ENCODE measurements around the gene MMP11. TPM values are rescaled to one million over a fixed set of nuclear protein-coding genes. Genes with fewer than 3 reads are reported as not detected.

The MMP11 gene
- total and polyA plus RNA-seq, 12 donors, result 0.44 to 7.4 (median 4.3) TPM

DNA sequence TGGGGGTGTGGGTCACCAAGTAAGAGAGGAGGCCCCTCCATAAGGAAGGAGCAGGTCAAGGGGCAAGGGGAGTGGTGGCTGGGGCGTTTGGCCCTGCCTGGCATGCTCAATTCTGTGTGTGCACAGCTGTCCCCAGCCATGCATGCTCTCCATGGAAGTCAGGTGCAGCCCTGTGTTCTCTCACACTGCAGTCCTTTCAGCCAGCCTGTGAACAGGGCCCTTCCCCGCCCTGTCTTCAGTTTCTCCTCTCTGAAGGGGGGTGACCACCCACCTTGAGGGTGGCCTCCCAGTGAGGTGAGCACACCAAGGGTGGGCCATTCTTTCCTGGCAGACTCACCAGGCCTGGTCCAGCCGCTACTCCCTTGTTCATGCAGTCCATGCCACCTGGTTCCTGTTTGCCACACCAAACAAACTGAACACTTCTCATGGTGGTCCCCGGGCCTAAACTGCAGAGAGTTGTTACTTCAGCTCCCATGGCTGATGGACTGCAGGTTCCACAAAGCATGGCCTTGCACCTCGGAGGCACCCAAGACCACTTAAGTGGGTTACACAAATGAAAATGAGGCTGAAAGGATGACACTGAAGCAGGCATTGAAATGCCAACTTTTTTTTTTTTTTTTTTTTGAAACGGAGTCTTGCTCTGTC lies 3.2 kb upstream of the MMP11 start:
- DNase-seq, result no peak
- Histone ChIP-seq H3K9me3 (replicated peaks in 1 of 3) (no peaks in the 10 kb centered on the region), H3K27ac (no peak overlapping the region), H3K4me1 (replicated peaks in 1 of 2) (peaks cover 0 to 24% of the 10 kb centered on the region in 2 donors), H3K4me3 (no peak overlapping the region), H3K27me3 (no peaks in the 10 kb centered on the region), H3K36me3 (replicated peaks in 1 of 2) (no peaks in the 10 kb centered on the region)
- no peak for TF ChIP-seq POLR2A (IDR thresholded peaks at IDR 0.05)
- TF ChIP-seq, protein P1, sequence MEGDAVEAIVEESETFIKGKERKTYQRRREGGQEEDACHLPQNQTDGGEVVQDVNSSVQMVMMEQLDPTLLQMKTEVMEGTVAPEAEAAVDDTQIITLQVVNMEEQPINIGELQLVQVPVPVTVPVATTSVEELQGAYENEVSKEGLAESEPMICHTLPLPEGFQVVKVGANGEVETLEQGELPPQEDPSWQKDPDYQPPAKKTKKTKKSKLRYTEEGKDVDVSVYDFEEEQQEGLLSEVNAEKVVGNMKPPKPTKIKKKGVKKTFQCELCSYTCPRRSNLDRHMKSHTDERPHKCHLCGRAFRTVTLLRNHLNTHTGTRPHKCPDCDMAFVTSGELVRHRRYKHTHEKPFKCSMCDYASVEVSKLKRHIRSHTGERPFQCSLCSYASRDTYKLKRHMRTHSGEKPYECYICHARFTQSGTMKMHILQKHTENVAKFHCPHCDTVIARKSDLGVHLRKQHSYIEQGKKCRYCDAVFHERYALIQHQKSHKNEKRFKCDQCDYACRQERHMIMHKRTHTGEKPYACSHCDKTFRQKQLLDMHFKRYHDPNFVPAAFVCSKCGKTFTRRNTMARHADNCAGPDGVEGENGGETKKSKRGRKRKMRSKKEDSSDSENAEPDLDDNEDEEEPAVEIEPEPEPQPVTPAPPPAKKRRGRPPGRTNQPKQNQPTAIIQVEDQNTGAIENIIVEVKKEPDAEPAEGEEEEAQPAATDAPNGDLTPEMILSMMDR (IDR thresholded peaks at IDR 0.05), result no peak
- intact Hi-C loops (cut with DNase I), result loop anchor here (5.0 to 10.0 kb wide), 2 partner anchors 78 to 145 kb away; no protein-coding TSS in a partner anchor
- WGBS, 4 donors, result 68 to 85% (median 81%) methylated on average over 6 of the region's 6 CpGs

DNA sequence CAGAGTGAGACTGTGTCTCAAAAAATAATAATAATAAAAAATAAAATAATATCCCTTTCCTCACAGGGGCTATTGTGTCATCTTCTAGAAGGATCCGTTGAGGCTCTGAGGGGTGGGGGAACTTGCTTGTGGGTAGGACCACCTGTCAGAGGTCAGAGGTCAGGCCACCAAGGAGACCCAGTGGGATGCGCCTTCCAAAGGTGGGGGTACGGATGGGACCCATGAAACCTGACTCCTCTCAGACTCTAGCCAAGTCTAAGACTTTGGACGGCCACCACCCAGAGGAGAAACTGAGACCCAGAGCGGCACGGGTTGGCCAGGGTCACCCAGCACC lies 367 bp upstream of the MMP11 start:
- TF ChIP-seq, protein P1 (IDR thresholded peaks at IDR 0.05), result no peak
- TF ChIP-seq POLR2A (IDR thresholded peaks at IDR 0.05), result no peak
- no peaks in the 10 kb centered on the region for H3K27me3 ChIP-seq
- intact Hi-C loops (cut with DNase I), result no loop called here
- H3K4me3 ChIP-seq, result peak overlapping the region in 2 of 4 donors; percentile 28 to 67
- 17 to 32% (median 23%) methylated on average over 3 to 6 of the region's 6 CpGs for WGBS, 4 donors
- no peak for DNase-seq
- H3K27ac ChIP-seq, result no peak overlapping the region
- no peaks in the 10 kb centered on the region for H3K36me3 ChIP-seq (replicated peaks in 1 of 2)
- no peaks in the 10 kb centered on the region for H3K9me3 ChIP-seq (replicated peaks in 1 of 3)
- peaks cover 0 to 15% of the 10 kb centered on the region in 2 donors for H3K4me1 ChIP-seq (replicated peaks in 1 of 2)

DNA sequence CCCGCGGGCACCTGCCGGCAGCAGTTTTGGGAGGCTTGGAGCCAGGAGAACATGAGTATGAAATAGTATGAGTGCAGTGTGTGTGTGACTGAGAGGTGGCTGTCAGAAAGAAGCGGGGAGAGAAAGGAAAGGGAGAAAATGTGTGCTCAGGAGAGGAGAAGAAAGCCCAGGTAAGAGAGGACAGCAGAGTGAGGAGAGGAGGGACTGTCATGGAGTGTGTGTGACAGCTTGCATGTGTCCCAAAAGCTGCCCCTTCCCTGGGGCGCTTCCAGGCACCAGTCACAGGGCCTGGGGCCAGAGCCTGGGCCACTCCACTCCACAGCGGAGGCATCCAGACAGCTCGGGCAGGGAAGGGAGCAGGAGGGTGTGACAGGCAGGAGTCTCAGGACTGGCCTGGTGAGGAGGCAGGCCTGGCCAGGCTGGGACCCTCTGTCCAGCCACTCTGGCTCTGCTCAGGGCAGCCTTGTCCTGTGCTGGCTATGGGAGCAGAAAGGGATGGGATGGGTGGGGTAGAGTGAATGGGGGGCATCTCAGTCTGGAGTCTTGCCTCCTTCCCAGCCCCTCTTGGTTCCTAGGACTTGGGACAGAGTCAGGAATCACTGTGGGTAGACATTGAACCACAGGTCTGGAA lies 949 bp downstream of the MMP11 start:
- H3K4me1 ChIP-seq (replicated peaks in 1 of 2), result peaks cover 0 to 10% of the 10 kb centered on the region in 2 donors
- no peaks in the 10 kb centered on the region for H3K9me3 ChIP-seq (replicated peaks in 1 of 3)
- TF ChIP-seq POLR2A (IDR thresholded peaks at IDR 0.05), result no peak
- TF ChIP-seq, protein P1 (IDR thresholded peaks at IDR 0.05), result no peak
- DNase-seq, result no peak
- WGBS, 4 donors, result 72 to 83% (median 75%) methylated on average over 5 to 7 of the region's 7 CpGs
- intact Hi-C loops (cut with DNase I), result no loop called here
- no peaks in the 10 kb centered on the region for H3K27me3 ChIP-seq
- no peak overlapping the region for H3K27ac ChIP-seq
- H3K36me3 ChIP-seq (replicated peaks in 1 of 2), result no peaks in the 10 kb centered on the region
- H3K4me3 ChIP-seq, result peak overlapping the region in 1 of 4 donors; percentile 67

DNA sequence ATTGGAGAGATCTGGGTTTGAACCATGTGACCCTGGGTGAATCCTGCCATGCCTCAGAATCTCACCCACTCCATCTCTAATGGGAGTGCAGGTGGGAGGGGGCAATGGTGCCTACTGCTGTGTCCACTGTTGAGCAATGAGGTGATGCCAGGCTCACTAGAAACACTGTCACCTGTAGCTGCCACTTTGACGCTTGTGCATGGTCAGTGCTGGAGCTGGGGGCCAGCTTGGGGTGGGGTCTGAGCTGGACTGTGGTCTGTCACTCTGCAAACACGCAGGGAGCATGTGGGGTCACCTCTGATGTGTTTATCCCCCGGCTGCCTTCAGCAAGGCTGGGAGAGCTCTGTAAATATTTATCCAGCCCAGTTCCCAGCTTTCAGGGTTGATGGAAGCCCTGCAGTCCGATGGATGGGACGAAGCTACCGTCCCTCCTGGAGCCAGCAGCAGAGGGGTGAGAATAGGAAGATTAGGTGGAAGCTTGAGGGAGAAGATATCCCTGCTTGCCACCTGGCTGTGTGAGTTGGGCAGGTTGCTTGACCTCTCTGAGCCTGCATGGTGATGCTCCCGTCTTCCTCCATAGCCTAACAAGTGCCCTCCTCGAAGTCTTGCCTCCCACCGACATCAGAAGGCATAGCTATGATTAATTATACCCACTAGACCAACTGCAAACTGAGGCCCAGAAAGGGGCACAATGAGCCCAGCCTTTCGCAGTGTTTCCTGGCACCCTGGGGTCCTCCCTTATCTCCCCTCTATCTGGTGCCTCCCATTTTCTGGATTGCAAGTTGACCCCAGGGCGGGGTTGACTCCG lies 1.7 kb downstream of the MMP11 start:
- H3K27ac ChIP-seq, result no peak overlapping the region

More for the DNA sequence above, 1.7 kb downstream of the MMP11 start:
- WGBS, 4 donors, result 64 to 89% (median 77%) methylated on average over 5 to 12 of the region's 12 CpGs
- Histone ChIP-seq H3K27me3 (no peaks in the 10 kb centered on the region), H3K9me3 (replicated peaks in 1 of 3) (no peaks in the 10 kb centered on the region), H3K36me3 (replicated peaks in 1 of 2) (no peaks in the 10 kb centered on the region), H3K4me1 (replicated peaks in 1 of 2) (peaks cover 0 to 6% of the 10 kb centered on the region in 2 donors), H3K4me3 (no peak overlapping the region)
- intact Hi-C loops (cut with DNase I), result no loop called here
- TF ChIP-seq, protein P1 (IDR thresholded peaks at IDR 0.05), result no peak
- TF ChIP-seq POLR2A (IDR thresholded peaks at IDR 0.05), result no peak
- no peak for DNase-seq
